WTC11 (cell line): ENCODE measurements around the gene PRX. TPM values are rescaled to one million over a fixed set of nuclear protein-coding genes. Genes with fewer than 3 reads are reported as not detected.
A peak's percentile ranks its signal among the peaks of the same experiment; 100 is the strongest.

ENCODE experiments used
- ATAC-seq: fragments of 200-7000 bp; cut with Tn5 transposase; 2 replicates; pipeline ENCODE4 v1.10.0; 2021; ENCODE audit warnings: mild to moderate bottlenecking, moderate library complexity
- CTCF ChIA-PET: fragments of 300-600 bp; sonication (Branson Sonifier 250); formaldehyde crosslinking; loops from one replicate; lab custom pipeline; 2021; ENCODE audit warnings: antibody characterized with exemption; lab: Charles Lee
- POLR2A ChIA-PET: fragments of 350-600 bp; sonication (Branson Sonifier 250); formaldehyde crosslinking; loops from one replicate; lab custom pipeline; 2021; ENCODE audit warnings: antibody characterized with exemption; lab: Charles Lee
- DNase-seq: peaks from one replicate; pipeline ENCODE4 v3.0.0; 2021; ENCODE audit warnings: low spot score
- H3K27ac Mint-ChIP-seq: 2 replicates; pipeline ENCODE4 v1.8.0; 2021; ENCODE audit warnings: mixed read lengths
- H3K27me3 Mint-ChIP-seq: 2 replicates; pipeline ENCODE4 v1.8.0; 2021; ENCODE audit warnings: low read depth, mild to moderate bottlenecking, moderate library complexity, mixed read lengths
- H3K36me3 Mint-ChIP-seq: 2 replicates; pipeline ENCODE4 v1.8.0; 2021; ENCODE audit warnings: mixed read lengths
- H3K4me1 Mint-ChIP-seq: 2 replicates; pipeline ENCODE4 v1.8.0; 2022; ENCODE audit warnings: mixed read lengths
- H3K4me3 Mint-ChIP-seq: 2 replicates; pipeline ENCODE4 v1.8.0; 2021; ENCODE audit warnings: mild to moderate bottlenecking, moderate library complexity, mixed read lengths
- H3K9me3 Mint-ChIP-seq: 2 replicates; pipeline ENCODE4 v1.8.0; 2021; ENCODE audit warnings: mixed read lengths
- CBFB ChIP-seq: sonication (generic); formaldehyde crosslinking; IDR thresholded peaks from 2 replicates; pipeline ENCODE4 v1.8.1; 2022; ENCODE audit warnings: mild to moderate bottlenecking, low read depth, missing genetic modification reagents
- CDX4 ChIP-seq: fragments of 250-450 bp; sonication (Bioruptor Pico); IDR thresholded peaks from 2 replicates; pipeline ENCODE4 v1.9.0; 2021; ENCODE audit warnings: moderate library complexity, mild to moderate bottlenecking, inconsistent platforms, borderline replicate concordance
- CTCF ChIP-seq: fragments of 200-600 bp; IDR thresholded peaks from 2 replicates; pipeline ENCODE4 v1.8.0; 2022; ENCODE audit warnings: antibody characterized with exemption
- E2F4 ChIP-seq: sonication (generic); formaldehyde crosslinking; IDR thresholded peaks from 2 replicates; pipeline ENCODE4 v1.8.1; 2022; ENCODE audit warnings: low read depth, mild to moderate bottlenecking, moderate library complexity, missing genetic modification reagents, borderline replicate concordance
- GABPB1 ChIP-seq: sonication (generic); formaldehyde crosslinking; IDR thresholded peaks from 2 replicates; pipeline ENCODE4 v1.8.1; 2023; ENCODE audit warnings: mild to moderate bottlenecking, missing genetic modification reagents
- GRHL2 ChIP-seq: fragments of 250-450 bp; sonication (Bioruptor Pico); IDR thresholded peaks from 2 replicates; pipeline ENCODE4 v1.8.0; 2022; ENCODE audit warnings: mild to moderate bottlenecking, moderate library complexity; ENCODE audit not compliant: insufficient replicate concordance, severe bottlenecking
- HMGXB4 ChIP-seq: sonication (generic); formaldehyde crosslinking; IDR thresholded peaks from 2 replicates; pipeline ENCODE4 v1.8.1; 2023; ENCODE audit warnings: mild to moderate bottlenecking, moderate library complexity, missing genetic modification reagents
- JUN ChIP-seq: sonication (generic); formaldehyde crosslinking; IDR thresholded peaks from 2 replicates; pipeline ENCODE4 v1.8.0; 2023; ENCODE audit warnings: mild to moderate bottlenecking, missing genetic modification reagents
- KAT7 ChIP-seq: sonication (generic); formaldehyde crosslinking; IDR thresholded peaks from 2 replicates; pipeline ENCODE4 v1.8.1; 2023; ENCODE audit warnings: missing genetic modification reagents, mild to moderate bottlenecking, borderline replicate concordance
- NFE2L1 ChIP-seq: sonication (generic); formaldehyde crosslinking; IDR thresholded peaks from 2 replicates; pipeline ENCODE4 v1.8.1; 2023; ENCODE audit warnings: missing genetic modification reagents
- NFYB ChIP-seq: sonication (generic); formaldehyde crosslinking; conservative IDR thresholded peaks from 2 replicates; pipeline ENCODE4 v1.8.0; 2022; ENCODE audit warnings: low read depth, missing genetic modification reagents
- RORB ChIP-seq: fragments of 250-450 bp; sonication (Bioruptor Pico); IDR thresholded peaks from 2 replicates; pipeline ENCODE4 v1.9.0; 2021; ENCODE audit warnings: mild to moderate bottlenecking
- SMAD3 ChIP-seq: sonication (generic); formaldehyde crosslinking; IDR thresholded peaks from 2 replicates; pipeline ENCODE4 v1.8.0; 2022; ENCODE audit warnings: missing genetic modification reagents, mild to moderate bottlenecking, borderline replicate concordance
- SP1 ChIP-seq: sonication (generic); formaldehyde crosslinking; conservative IDR thresholded peaks from 2 replicates; pipeline ENCODE4 v1.8.1; 2022; ENCODE audit warnings: missing genetic modification reagents
- ZBTB21 ChIP-seq: sonication (generic); formaldehyde crosslinking; IDR thresholded peaks from 2 replicates; pipeline ENCODE4 v1.8.1; 2023; ENCODE audit warnings: mild to moderate bottlenecking, missing genetic modification reagents, borderline replicate concordance
- ZMAT4 ChIP-seq: fragments of 250-450 bp; sonication (Bioruptor Pico); IDR thresholded peaks from 2 replicates; pipeline ENCODE4 v1.9.0; 2021; ENCODE audit warnings: mild to moderate bottlenecking
- ZNF263 ChIP-seq: sonication (generic); formaldehyde crosslinking; IDR thresholded peaks from 2 replicates; pipeline ENCODE4 v1.8.1; 2022; ENCODE audit warnings: low read depth, mild to moderate bottlenecking, moderate library complexity, missing genetic modification reagents
- total RNA-seq: library from RNA; stranded (reverse); gene quantifications from 3 replicates; pipeline ENCODE4 v1.2.3, GENCODE V29; 2021

The PRX gene
- total RNA-seq, 1 experiment from 2014 or later: 8.4 TPM

- DNase-seq: peak; percentile 89
- Mint-ChIP-seq H3K4me3 (peak overlapping the region; percentile 65), H3K27ac (no peak overlapping the region), H3K9me3 (no peaks in the 10 kb centered on the region), H3K36me3 (peaks cover 7% of the 10 kb centered on the region), H3K27me3 (peaks cover 5% of the 10 kb centered on the region; the same call in 1 of the 2 replicates), H3K4me1 (peaks cover 12% of the 10 kb centered on the region)
- CTCF ChIA-PET: interaction anchor here (0.9 to 4.1 kb wide), 14 partner anchors 9 to 233 kb away, joined by 3 to 28 read pairs (median 4); partner anchors contain the start of genes BLVRB, C19orf47, PLD3 and TTC9B
- TF ChIP-seq SP1: peak; percentile 80
- TF ChIP-seq ZMAT4 (CRISPR knock-in tag): no peak
- TF ChIP-seq GABPB1 (CRISPR knock-in tag): no peak
- no peak for TF ChIP-seq GRHL2 (CRISPR knock-in tag)
- ATAC-seq: peak; percentile 82
- POLR2A ChIA-PET: interaction anchor here (0.6 to 1.2 kb wide), 8 partner anchors 24 to 77 kb away, joined by 3 to 4 read pairs (median 3); partner anchors contain the start of gene PRX
Measured at GRCh38 chr19:40365613-40366401, 47.4 kb downstream of the PRX start.

GRCh38 chr19:40365010-40365409 lies 48.2 kb downstream of the PRX start:
- Mint-ChIP-seq H3K27ac (no peak overlapping the region), H3K4me1 (peaks cover 12% of the 10 kb centered on the region)

GRCh38 chr19:40363069-40363468 lies 50.1 kb downstream of the PRX start:
- no peak overlapping the region for H3K4me3 Mint-ChIP-seq
- ChIA-PET POLR2A (no interaction called here), CTCF (no interaction called here)
- no peak for DNase-seq
- peaks cover 5% of the 10 kb centered on the region; the same call in 1 of the 2 replicates for H3K27me3 Mint-ChIP-seq
- ATAC-seq: no peak
- H3K9me3 Mint-ChIP-seq: no peaks in the 10 kb centered on the region
- peaks cover 12% of the 10 kb centered on the region for H3K4me1 Mint-ChIP-seq
- peak overlapping the region; percentile 42 for H3K27ac Mint-ChIP-seq
- peaks cover 3% of the 10 kb centered on the region; the same call in 1 of the 2 replicates for H3K36me3 Mint-ChIP-seq
- TF ChIP-seq CDX4 (CRISPR knock-in tag) (no peak), CBFB (no peak), E2F4 (CRISPR knock-in tag) (no peak), KAT7 (CRISPR knock-in tag) (no peak), JUN (CRISPR knock-in tag) (no peak), NFE2L1 (no peak), SP1 (no peak), GRHL2 (CRISPR knock-in tag) (no peak), ZNF263 (CRISPR knock-in tag) (no peak), RORB (CRISPR knock-in tag) (no peak), CTCF (no peak), SMAD3 (CRISPR knock-in tag) (no peak), HMGXB4 (CRISPR knock-in tag) (no peak)

More at GRCh38 chr19:40365010-40365409, 48.2 kb downstream of the PRX start:
- ATAC-seq (no peak), DNase-seq (no peak)
- ChIA-PET POLR2A (interaction anchor here (0.7 to 1.2 kb wide), 6 partner anchors 24 to 78 kb away, joined by 3 to 4 read pairs (median 3); partner anchors contain the start of gene PRX), CTCF (interaction anchor here (0.9 to 4.1 kb wide), 9 partner anchors 10 to 99 kb away, joined by 3 to 28 read pairs (median 7); partner anchors contain the start of genes C19orf47 and PLD3)
- Mint-ChIP-seq H3K9me3 (no peaks in the 10 kb centered on the region), H3K4me3 (peak overlapping the region; percentile 65), H3K27me3 (peaks cover 5% of the 10 kb centered on the region; the same call in 1 of the 2 replicates), H3K36me3 (peaks cover 4% of the 10 kb centered on the region)
- TF ChIP-seq NFYB (CRISPR knock-in tag) (no peak), ZBTB21 (CRISPR knock-in tag) (no peak), HMGXB4 (CRISPR knock-in tag) (no peak)
